Stimulated activated CD8-positive, alpha-beta memory T cell treated with anti-CD3 and anti-CD28 coated beads, Interleukin-2, amount 100 ng/mL, for 48 hours (primary cell): ENCODE data around the gene GPAM.
A peak's percentile ranks its signal among the peaks of the same experiment; 100 is the strongest.

Experiments used
- DNase-seq, 2 donors: peaks; one replicate each; pipeline ENCODE4 v3.0.0-alpha.2; 2020; ENCODE audit warnings: low read depth in 2 of 2

GPAM gene

GRCh38 chr10:112184379-112184778 is 814 bp upstream of the GPAM start:
- no peak for DNase-seq

- no peak for DNase-seq
Measured at GRCh38 chr10:112184052-112184371, 447 bp upstream of the GPAM start.

- DNase-seq, result no peak
Measured at GRCh38 chr10:112182784-112183328, 709 bp downstream of the GPAM start.

GRCh38 chr10:112177247-112177646 is 6.3 kb downstream of the GPAM start:
- DNase-seq, result no peak

GRCh38 chr10:112176543-112176942 is 7.0 kb downstream of the GPAM start:
- no peak for DNase-seq

- DNase-seq, result no peak
Measured at GRCh38 chr10:112175409-112175808, 8.2 kb downstream of the GPAM start.

GRCh38 chr10:112173206-112173605 is 10.4 kb downstream of the GPAM start:
- DNase-seq, result no peak

GRCh38 chr10:112168733-112169132 is 14.8 kb downstream of the GPAM start:
- DNase-seq, result no peak

- no peak for DNase-seq
Measured at GRCh38 chr10:112166800-112167199, 16.8 kb downstream of the GPAM start.

- DNase-seq, result no peak
Measured at GRCh38 chr10:112161757-112162518, 21.6 kb downstream of the GPAM start.

- DNase-seq, result no peak
Measured at GRCh38 chr10:112160834-112161233, 22.7 kb downstream of the GPAM start.

GRCh38 chr10:112159469-112159868 is 24.1 kb downstream of the GPAM start:
- DNase-seq, result no peak

- DNase-seq, result no peak
Measured at GRCh38 chr10:112151524-112152039, 32.0 kb downstream of the GPAM start.

GRCh38 chr10:112148331-112148730 is 35.2 kb downstream of the GPAM start:
- no peak for DNase-seq

GRCh38 chr10:112146799-112147198 is 36.8 kb downstream of the GPAM start:
- no peak for DNase-seq

GRCh38 chr10:112145263-112145662 is 38.3 kb downstream of the GPAM start:
- no peak for DNase-seq

GRCh38 chr10:112143420-112143819 is 40.1 kb downstream of the GPAM start:
- DNase-seq, result no peak

- DNase-seq, result no peak
Measured at GRCh38 chr10:112141292-112141691, 42.3 kb downstream of the GPAM start.

GRCh38 chr10:112140110-112140970 is 43.2 kb downstream of the GPAM start:
- DNase-seq, result peak; percentile 61 to 66

GRCh38 chr10:112139176-112139575 is 44.4 kb downstream of the GPAM start:
- no peak for DNase-seq

- peak; percentile 32 to 53 for DNase-seq
Measured at GRCh38 chr10:112137154-112137987, 46.2 kb downstream of the GPAM start.
